Stimulated activated CD4-positive, alpha-beta T cell treated with anti-CD3 and anti-CD28 coated beads, Interleukin-1b, Interleukin-23, amount 100 ng/mL, for 4 hours (primary cell): ENCODE data around the gene FAIM.
"Not testable (repeated sequence)": the region's sequence is repeated elsewhere in the genome, so short reads cannot be mapped to it uniquely, and the experiment has no call there.

ENCODE experiments used
- DNase-seq, 2 donors: peaks; one replicate each; pipeline ENCODE4 v3.0.0-alpha.2; 2020; ENCODE audit warnings: low read depth in 2 of 2

Gene FAIM

DNA sequence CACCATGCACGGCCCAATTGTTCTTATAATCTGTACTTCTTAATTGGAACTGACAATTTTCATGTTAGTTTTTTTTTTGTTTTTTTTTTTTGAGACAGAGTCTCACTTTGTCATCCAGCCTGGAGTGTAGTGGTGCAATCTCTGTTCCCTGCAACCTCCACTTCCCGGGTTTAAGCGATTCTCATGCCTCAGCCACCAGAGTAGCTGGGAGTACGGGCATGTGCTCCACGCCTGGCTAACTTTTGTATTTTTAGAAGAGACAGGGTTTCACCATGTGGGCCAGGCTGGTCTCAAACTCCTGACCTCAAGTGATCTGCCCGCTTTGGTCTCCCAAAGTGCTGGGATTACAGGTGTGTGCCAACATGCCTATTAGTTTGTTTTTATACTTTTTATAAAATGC is 72.4 kb downstream of the FAIM start:
- not testable (repeated sequence) for DNase-seq

DNA sequence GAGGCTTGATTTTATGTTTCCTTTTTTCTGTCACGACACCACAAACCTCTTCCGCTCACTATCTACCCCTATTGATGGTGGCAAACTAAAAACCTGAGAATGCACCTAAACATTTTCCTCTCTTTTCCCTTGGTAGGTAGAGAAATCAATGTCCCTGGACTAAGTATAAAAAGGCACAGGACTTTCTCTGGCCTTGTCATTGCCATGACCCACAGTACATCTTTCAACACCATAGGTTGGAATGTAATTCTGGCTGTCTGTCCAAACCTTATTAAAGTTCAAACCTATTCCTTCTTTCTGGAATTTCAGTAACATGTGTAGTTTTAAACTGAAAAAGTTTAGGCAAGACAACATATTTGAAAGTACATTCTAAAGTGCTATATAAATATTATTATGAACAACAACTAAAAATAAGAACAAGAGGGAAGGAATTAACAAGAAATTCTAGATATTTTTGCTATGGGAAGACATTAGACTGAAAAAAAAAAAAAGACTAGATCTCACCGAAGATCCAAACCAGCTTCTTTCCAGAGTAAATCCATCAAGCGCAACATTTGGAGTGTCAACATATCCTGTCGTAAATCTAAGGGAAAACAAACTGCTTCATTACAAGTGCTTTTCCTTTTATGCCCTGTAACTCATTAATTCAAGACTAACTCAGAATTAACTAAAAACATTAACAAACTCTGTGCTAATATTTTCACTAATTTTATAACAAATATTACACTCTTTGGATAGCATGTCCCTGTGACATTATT is 73.1 kb downstream of the FAIM start:
- no peak for DNase-seq

DNA sequence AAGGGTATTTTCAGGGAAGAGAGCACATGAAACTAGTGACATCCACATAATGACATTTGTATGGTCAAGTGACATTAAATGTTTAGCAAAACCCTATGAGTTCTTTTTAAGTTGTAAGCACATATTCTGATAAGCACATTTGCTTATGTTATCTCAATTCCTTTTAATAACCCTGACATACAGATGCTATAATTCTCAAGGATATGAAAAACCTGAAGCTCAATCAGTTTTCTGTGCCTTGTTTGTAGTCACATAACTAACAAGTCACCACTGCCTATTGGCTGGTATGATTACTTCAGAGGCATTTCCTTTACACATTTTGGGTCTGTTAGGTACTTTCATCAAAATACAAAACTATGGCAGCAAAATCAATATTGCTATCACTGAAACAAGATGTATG is 74.1 kb downstream of the FAIM start:
- DNase-seq: no peak
